Osteoblast (primary cell): ENCODE data around the gene TSSC4. TPM values are rescaled to one million over a fixed set of nuclear protein-coding genes. Genes with fewer than 3 reads are reported as not detected.
A peak's percentile ranks its signal among the peaks of the same experiment; 100 is the strongest.

ENCODE experiments used
- DNase-seq: peaks from one replicate; pipeline ENCODE4 v3.0.0; 2011; ENCODE audit warnings: low spot score, mixed read lengths; ENCODE audit not compliant: insufficient read length; ENCODE audit errors: missing footprints
- H2AFZ ChIP-seq: 2 replicates; pipeline ENCODE4 v1.6.0; 2011; ENCODE audit warnings: mild to moderate bottlenecking, low read length
- H3K27ac ChIP-seq: 2 replicates; pipeline ENCODE4 v1.5.1; 2011; ENCODE audit warnings: mild to moderate bottlenecking, low read depth, low read length, moderate library complexity
- H3K27me3 ChIP-seq: 2 replicates; pipeline ENCODE4 v1.6.0; 2012; ENCODE audit warnings: mild to moderate bottlenecking, control low read depth, inconsistent platforms, low read length, moderate library complexity; ENCODE audit not compliant: insufficient read depth
- H3K36me3 ChIP-seq: 2 replicates; pipeline ENCODE4 v1.5.1; 2011; ENCODE audit warnings: mild to moderate bottlenecking, low read length, control low read depth, moderate library complexity; ENCODE audit not compliant: insufficient read depth
- H3K4me1 ChIP-seq: 2 replicates; pipeline ENCODE4 v1.5.1; 2011; ENCODE audit warnings: mild to moderate bottlenecking, low read length, control low read depth, moderate library complexity; ENCODE audit not compliant: insufficient read depth
- H3K4me2 ChIP-seq: 2 replicates; pipeline ENCODE4 v1.6.0; 2011; ENCODE audit warnings: mild to moderate bottlenecking, low read length; ENCODE audit not compliant: insufficient read depth
- H3K4me3 ChIP-seq: fragments of 200-600 bp; sonication (generic); 3 replicates; pipeline ENCODE4 v1.5.1; 2012; ENCODE audit warnings: mild to moderate bottlenecking, low read length, inconsistent platforms; ENCODE audit not compliant: insufficient read depth
- H3K79me2 ChIP-seq: 2 replicates; pipeline ENCODE4 v1.6.0; 2012; ENCODE audit warnings: mild to moderate bottlenecking, low read length, control low read depth, inconsistent platforms; ENCODE audit not compliant: insufficient read depth
- H3K9me3 ChIP-seq: 2 replicates; pipeline ENCODE4 v1.5.1; 2011; ENCODE audit warnings: low read depth, low read length, control low read depth
- H4K20me1 ChIP-seq: 2 replicates; pipeline ENCODE4 v1.6.0; 2012; ENCODE audit warnings: mild to moderate bottlenecking, low read length, control low read depth; ENCODE audit not compliant: insufficient read depth
- CTCF ChIP-seq: IDR thresholded peaks from 2 replicates; pipeline ENCODE4 v1.5.1; 2011; ENCODE audit warnings: mild to moderate bottlenecking, low read depth, low read length, moderate library complexity; ENCODE audit errors: extremely low read depth
- total RNA-seq: library from RNA; depleted of rRNA; stranded (reverse); fragments of >200 nt; gene quantifications from 2 replicates; pipeline ENCODE4 v1.2.3, GENCODE V29; 2012

Gene TSSC4
- total RNA-seq, 1 donor, result 46.7 TPM

GRCh38 chr11:2387266-2387987, 13.1 kb upstream of the TSSC4 start:
- Histone ChIP-seq H3K79me2 (peaks cover 96% of the 10 kb centered on the region), H2AFZ (no peak overlapping the region), H3K4me3 (no peak overlapping the region), H3K4me1 (peaks cover 20% of the 10 kb centered on the region), H3K27ac (peak overlapping the region; percentile 48), H3K36me3 (peaks cover 5% of the 10 kb centered on the region), H3K4me2 (no peak overlapping the region), H3K27me3 (no peaks in the 10 kb centered on the region), H4K20me1 (peaks cover 94% of the 10 kb centered on the region), H3K9me3 (no peaks in the 10 kb centered on the region)
- DNase-seq, result peak; percentile 97
- TF ChIP-seq CTCF, result no peak

GRCh38 chr11:2388431-2389376, 11.8 kb upstream of the TSSC4 start:
- H3K4me3 ChIP-seq, result no peak overlapping the region
- no peak for DNase-seq
- H2AFZ ChIP-seq, result no peak overlapping the region
- H3K27ac ChIP-seq, result peak overlapping the region; percentile 33
- peaks cover 96% of the 10 kb centered on the region for H3K79me2 ChIP-seq
- no peak overlapping the region for H3K4me2 ChIP-seq
- no peaks in the 10 kb centered on the region for H3K27me3 ChIP-seq
- no peaks in the 10 kb centered on the region for H3K9me3 ChIP-seq
- peaks cover 17% of the 10 kb centered on the region for H3K4me1 ChIP-seq
- H3K36me3 ChIP-seq, result peaks cover 5% of the 10 kb centered on the region
- no peak for TF ChIP-seq CTCF
- H4K20me1 ChIP-seq, result peaks cover 82% of the 10 kb centered on the region

- Histone ChIP-seq H3K79me2 (peaks cover 98% of the 10 kb centered on the region), H3K4me1 (peaks cover 17% of the 10 kb centered on the region), H3K27me3 (no peaks in the 10 kb centered on the region), H3K27ac (peak overlapping the region; percentile 23), H3K4me3 (no peak overlapping the region), H2AFZ (no peak overlapping the region), H3K36me3 (peaks cover 5% of the 10 kb centered on the region), H4K20me1 (peaks cover 80% of the 10 kb centered on the region), H3K4me2 (no peak overlapping the region), H3K9me3 (no peaks in the 10 kb centered on the region)
- no peak for TF ChIP-seq CTCF
- DNase-seq, result no peak
Observed at GRCh38 chr11:2389377-2390026, 11.0 kb upstream of the TSSC4 start.
